WTC11 (cell line): ENCODE measurements around the gene TMPRSS6. TPM values are rescaled to one million over a fixed set of nuclear protein-coding genes. Genes with fewer than 3 reads are reported as not detected.

ENCODE experiments used
- ATAC-seq: fragments of 200-7000 bp; cut with Tn5 transposase; 2 replicates; pipeline ENCODE4 v1.10.0; 2021; ENCODE audit warnings: mild to moderate bottlenecking, moderate library complexity
- CTCF ChIA-PET: fragments of 300-600 bp; sonication (Branson Sonifier 250); formaldehyde crosslinking; loops from one replicate; lab custom pipeline; 2021; ENCODE audit warnings: antibody characterized with exemption; lab: Charles Lee
- POLR2A ChIA-PET: fragments of 350-600 bp; sonication (Branson Sonifier 250); formaldehyde crosslinking; loops from one replicate; lab custom pipeline; 2021; ENCODE audit warnings: antibody characterized with exemption; lab: Charles Lee
- DNase-seq: peaks from one replicate; pipeline ENCODE4 v3.0.0; 2021; ENCODE audit warnings: low spot score
- H3K27ac Mint-ChIP-seq: 2 replicates; pipeline ENCODE4 v1.8.0; 2021; ENCODE audit warnings: mixed read lengths
- H3K27me3 Mint-ChIP-seq: 2 replicates; pipeline ENCODE4 v1.8.0; 2021; ENCODE audit warnings: low read depth, mild to moderate bottlenecking, moderate library complexity, mixed read lengths
- H3K36me3 Mint-ChIP-seq: 2 replicates; pipeline ENCODE4 v1.8.0; 2021; ENCODE audit warnings: mixed read lengths
- H3K4me1 Mint-ChIP-seq: 2 replicates; pipeline ENCODE4 v1.8.0; 2022; ENCODE audit warnings: mixed read lengths
- H3K4me3 Mint-ChIP-seq: 2 replicates; pipeline ENCODE4 v1.8.0; 2021; ENCODE audit warnings: mild to moderate bottlenecking, moderate library complexity, mixed read lengths
- H3K9me3 Mint-ChIP-seq: 2 replicates; pipeline ENCODE4 v1.8.0; 2021; ENCODE audit warnings: mixed read lengths
- ATF1 ChIP-seq: sonication (generic); formaldehyde crosslinking; IDR thresholded peaks from 2 replicates; pipeline ENCODE4 v1.8.1; 2023; ENCODE audit warnings: mild to moderate bottlenecking, moderate library complexity, missing genetic modification reagents
- CBFB ChIP-seq: sonication (generic); formaldehyde crosslinking; IDR thresholded peaks from 2 replicates; pipeline ENCODE4 v1.8.1; 2022; ENCODE audit warnings: mild to moderate bottlenecking, low read depth, missing genetic modification reagents
- FOXJ3 ChIP-seq: sonication (generic); formaldehyde crosslinking; IDR thresholded peaks from 2 replicates; pipeline ENCODE4 v1.9.0; 2021; ENCODE audit warnings: missing genetic modification reagents, mild to moderate bottlenecking, borderline replicate concordance
- FOXP1 ChIP-seq: sonication (generic); formaldehyde crosslinking; IDR thresholded peaks from 2 replicates; pipeline ENCODE4 v1.8.0; 2022; ENCODE audit warnings: missing genetic modification reagents, mild to moderate bottlenecking, moderate library complexity, borderline replicate concordance
- GABPB1 ChIP-seq: sonication (generic); formaldehyde crosslinking; IDR thresholded peaks from 2 replicates; pipeline ENCODE4 v1.8.1; 2023; ENCODE audit warnings: mild to moderate bottlenecking, missing genetic modification reagents
- JAZF1 ChIP-seq: fragments of 250-450 bp; sonication (Bioruptor Pico); IDR thresholded peaks from 2 replicates; pipeline ENCODE4 v1.9.0; 2021; ENCODE audit warnings: moderate library complexity, mild to moderate bottlenecking, inconsistent platforms
- NFE2L1 ChIP-seq: sonication (generic); formaldehyde crosslinking; IDR thresholded peaks from 2 replicates; pipeline ENCODE4 v1.8.1; 2023; ENCODE audit warnings: missing genetic modification reagents
- SMAD3 ChIP-seq: sonication (generic); formaldehyde crosslinking; IDR thresholded peaks from 2 replicates; pipeline ENCODE4 v1.8.0; 2022; ENCODE audit warnings: missing genetic modification reagents, mild to moderate bottlenecking, borderline replicate concordance
- TP53 ChIP-seq: sonication (generic); formaldehyde crosslinking; IDR thresholded peaks from 2 replicates; pipeline ENCODE4 v1.8.1; 2023; ENCODE audit warnings: mild to moderate bottlenecking, missing genetic modification reagents
- ZNF232 ChIP-seq: sonication (generic); formaldehyde crosslinking; IDR thresholded peaks from 2 replicates; pipeline ENCODE4 v1.8.0; 2022; ENCODE audit warnings: mild to moderate bottlenecking, missing genetic modification reagents
- total RNA-seq: library from RNA; stranded (reverse); gene quantifications from 3 replicates; pipeline ENCODE4 v1.2.3, GENCODE V29; 2021
- TF ChIP-seq, protein P1 (sequence below): sonication (generic); formaldehyde crosslinking; IDR thresholded peaks from 2 replicates; pipeline ENCODE4 v1.8.0; 2022; ENCODE audit warnings: missing genetic modification reagents
- TF ChIP-seq, protein P2 (sequence below): sonication (generic); formaldehyde crosslinking; conservative IDR thresholded peaks from 2 replicates; pipeline ENCODE4 v1.8.1; 2022; ENCODE audit warnings: mild to moderate bottlenecking, missing genetic modification reagents
- TF ChIP-seq, protein P3 (sequence below): sonication (generic); formaldehyde crosslinking; IDR thresholded peaks from 2 replicates; pipeline ENCODE4 v1.8.1; 2022; ENCODE audit warnings: missing genetic modification reagents, borderline replicate concordance
- TF ChIP-seq, protein P4 (sequence below): fragments of 250-450 bp; sonication (Bioruptor Pico); IDR thresholded peaks from 2 replicates; pipeline ENCODE4 v1.8.0; 2021; ENCODE audit warnings: mild to moderate bottlenecking
- TF ChIP-seq, protein P5 (sequence below): sonication (generic); formaldehyde crosslinking; IDR thresholded peaks from 2 replicates; pipeline ENCODE4 v1.8.1; 2023; ENCODE audit warnings: mild to moderate bottlenecking, missing genetic modification reagents
- TF ChIP-seq, protein P6 (sequence below): sonication (generic); formaldehyde crosslinking; IDR thresholded peaks from 2 replicates; pipeline ENCODE4 v1.8.1; 2022; ENCODE audit warnings: low read depth, mild to moderate bottlenecking, moderate library complexity, missing genetic modification reagents, borderline replicate concordance
- TF ChIP-seq, protein P7 (sequence below): fragments of 250-450 bp; sonication (Bioruptor Pico); IDR thresholded peaks from 2 replicates; pipeline ENCODE4 v1.9.0; 2021; ENCODE audit warnings: mild to moderate bottlenecking
- TF ChIP-seq, protein P8 (sequence below): sonication (generic); formaldehyde crosslinking; IDR thresholded peaks from 2 replicates; pipeline ENCODE4 v1.8.1; 2023; ENCODE audit warnings: mild to moderate bottlenecking, missing genetic modification reagents
- TF ChIP-seq, protein P9 (sequence below): sonication (generic); formaldehyde crosslinking; IDR thresholded peaks from 2 replicates; pipeline ENCODE4 v1.8.1; 2023; ENCODE audit warnings: mild to moderate bottlenecking, moderate library complexity, missing genetic modification reagents

The TMPRSS6 gene
- total RNA-seq, 1 experiment from 2014 or later: 0.11 TPM

DNA sequence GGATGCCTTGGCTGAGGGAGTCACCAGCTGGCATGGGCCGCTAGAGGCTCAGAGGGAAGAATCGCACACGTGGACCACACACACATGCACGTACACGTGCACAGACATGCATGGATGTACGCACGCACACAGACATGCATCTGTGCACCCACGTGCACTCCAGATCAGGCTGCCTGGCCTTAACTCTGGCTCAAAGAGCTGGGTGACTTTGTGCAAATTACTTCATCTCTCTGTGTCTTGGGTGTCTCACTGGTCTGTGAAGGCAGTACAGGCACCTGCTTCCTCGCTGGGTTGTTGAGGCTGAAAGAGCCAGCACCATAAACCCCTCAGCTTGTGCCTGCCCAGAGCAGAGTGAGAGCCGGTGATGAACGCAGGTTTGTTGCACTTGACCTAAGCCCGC, 28.7 kb downstream of the TMPRSS6 start:
- H3K9me3 Mint-ChIP-seq: no peaks in the 10 kb centered on the region
- peaks cover 24% of the 10 kb centered on the region for H3K27me3 Mint-ChIP-seq
- no peak overlapping the region for H3K27ac Mint-ChIP-seq
- no peak for DNase-seq
- H3K36me3 Mint-ChIP-seq: no peaks in the 10 kb centered on the region
- H3K4me3 Mint-ChIP-seq: no peak overlapping the region
- no peak for ATAC-seq
- H3K4me1 Mint-ChIP-seq: peaks cover 8% of the 10 kb centered on the region
- CTCF ChIA-PET: interaction anchor here (1.5 kb wide), 1 partner anchor 67 kb away, joined by 5 read pairs; no protein-coding TSS in a partner anchor
- TF ChIP-seq, protein P1, sequence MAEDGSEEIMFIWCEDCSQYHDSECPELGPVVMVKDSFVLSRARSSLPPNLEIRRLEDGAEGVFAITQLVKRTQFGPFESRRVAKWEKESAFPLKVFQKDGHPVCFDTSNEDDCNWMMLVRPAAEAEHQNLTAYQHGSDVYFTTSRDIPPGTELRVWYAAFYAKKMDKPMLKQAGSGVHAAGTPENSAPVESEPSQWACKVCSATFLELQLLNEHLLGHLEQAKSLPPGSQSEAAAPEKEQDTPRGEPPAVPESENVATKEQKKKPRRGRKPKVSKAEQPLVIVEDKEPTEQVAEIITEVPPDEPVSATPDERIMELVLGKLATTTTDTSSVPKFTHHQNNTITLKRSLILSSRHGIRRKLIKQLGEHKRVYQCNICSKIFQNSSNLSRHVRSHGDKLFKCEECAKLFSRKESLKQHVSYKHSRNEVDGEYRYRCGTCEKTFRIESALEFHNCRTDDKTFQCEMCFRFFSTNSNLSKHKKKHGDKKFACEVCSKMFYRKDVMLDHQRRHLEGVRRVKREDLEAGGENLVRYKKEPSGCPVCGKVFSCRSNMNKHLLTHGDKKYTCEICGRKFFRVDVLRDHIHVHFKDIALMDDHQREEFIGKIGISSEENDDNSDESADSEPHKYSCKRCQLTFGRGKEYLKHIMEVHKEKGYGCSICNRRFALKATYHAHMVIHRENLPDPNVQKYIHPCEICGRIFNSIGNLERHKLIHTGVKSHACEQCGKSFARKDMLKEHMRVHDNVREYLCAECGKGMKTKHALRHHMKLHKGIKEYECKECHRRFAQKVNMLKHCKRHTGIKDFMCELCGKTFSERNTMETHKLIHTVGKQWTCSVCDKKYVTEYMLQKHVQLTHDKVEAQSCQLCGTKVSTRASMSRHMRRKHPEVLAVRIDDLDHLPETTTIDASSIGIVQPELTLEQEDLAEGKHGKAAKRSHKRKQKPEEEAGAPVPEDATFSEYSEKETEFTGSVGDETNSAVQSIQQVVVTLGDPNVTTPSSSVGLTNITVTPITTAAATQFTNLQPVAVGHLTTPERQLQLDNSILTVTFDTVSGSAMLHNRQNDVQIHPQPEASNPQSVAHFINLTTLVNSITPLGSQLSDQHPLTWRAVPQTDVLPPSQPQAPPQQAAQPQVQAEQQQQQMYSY (CRISPR knock-in tag): no peak
- no peak for TF ChIP-seq FOXP1 (CRISPR knock-in tag)
- TF ChIP-seq, protein P2, sequence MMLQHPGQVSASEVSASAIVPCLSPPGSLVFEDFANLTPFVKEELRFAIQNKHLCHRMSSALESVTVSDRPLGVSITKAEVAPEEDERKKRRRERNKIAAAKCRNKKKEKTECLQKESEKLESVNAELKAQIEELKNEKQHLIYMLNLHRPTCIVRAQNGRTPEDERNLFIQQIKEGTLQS: no peak
- TF ChIP-seq, protein P3, sequence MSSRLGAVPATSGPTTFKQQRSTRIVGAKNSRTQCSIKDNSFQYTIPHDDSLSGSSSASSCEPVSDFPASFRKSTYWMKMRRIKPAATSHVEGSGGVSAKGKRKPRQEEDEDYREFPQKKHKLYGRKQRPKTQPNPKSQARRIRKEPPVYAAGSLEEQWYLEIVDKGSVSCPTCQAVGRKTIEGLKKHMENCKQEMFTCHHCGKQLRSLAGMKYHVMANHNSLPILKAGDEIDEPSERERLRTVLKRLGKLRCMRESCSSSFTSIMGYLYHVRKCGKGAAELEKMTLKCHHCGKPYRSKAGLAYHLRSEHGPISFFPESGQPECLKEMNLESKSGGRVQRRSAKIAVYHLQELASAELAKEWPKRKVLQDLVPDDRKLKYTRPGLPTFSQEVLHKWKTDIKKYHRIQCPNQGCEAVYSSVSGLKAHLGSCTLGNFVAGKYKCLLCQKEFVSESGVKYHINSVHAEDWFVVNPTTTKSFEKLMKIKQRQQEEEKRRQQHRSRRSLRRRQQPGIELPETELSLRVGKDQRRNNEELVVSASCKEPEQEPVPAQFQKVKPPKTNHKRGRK (CRISPR knock-in tag): no peak
- TF ChIP-seq, protein P4, sequence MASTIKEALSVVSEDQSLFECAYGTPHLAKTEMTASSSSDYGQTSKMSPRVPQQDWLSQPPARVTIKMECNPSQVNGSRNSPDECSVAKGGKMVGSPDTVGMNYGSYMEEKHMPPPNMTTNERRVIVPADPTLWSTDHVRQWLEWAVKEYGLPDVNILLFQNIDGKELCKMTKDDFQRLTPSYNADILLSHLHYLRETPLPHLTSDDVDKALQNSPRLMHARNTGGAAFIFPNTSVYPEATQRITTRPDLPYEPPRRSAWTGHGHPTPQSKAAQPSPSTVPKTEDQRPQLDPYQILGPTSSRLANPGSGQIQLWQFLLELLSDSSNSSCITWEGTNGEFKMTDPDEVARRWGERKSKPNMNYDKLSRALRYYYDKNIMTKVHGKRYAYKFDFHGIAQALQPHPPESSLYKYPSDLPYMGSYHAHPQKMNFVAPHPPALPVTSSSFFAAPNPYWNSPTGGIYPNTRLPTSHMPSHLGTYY (CRISPR knock-in tag): no peak
- TF ChIP-seq SMAD3 (CRISPR knock-in tag): no peak
- TF ChIP-seq, protein P5, sequence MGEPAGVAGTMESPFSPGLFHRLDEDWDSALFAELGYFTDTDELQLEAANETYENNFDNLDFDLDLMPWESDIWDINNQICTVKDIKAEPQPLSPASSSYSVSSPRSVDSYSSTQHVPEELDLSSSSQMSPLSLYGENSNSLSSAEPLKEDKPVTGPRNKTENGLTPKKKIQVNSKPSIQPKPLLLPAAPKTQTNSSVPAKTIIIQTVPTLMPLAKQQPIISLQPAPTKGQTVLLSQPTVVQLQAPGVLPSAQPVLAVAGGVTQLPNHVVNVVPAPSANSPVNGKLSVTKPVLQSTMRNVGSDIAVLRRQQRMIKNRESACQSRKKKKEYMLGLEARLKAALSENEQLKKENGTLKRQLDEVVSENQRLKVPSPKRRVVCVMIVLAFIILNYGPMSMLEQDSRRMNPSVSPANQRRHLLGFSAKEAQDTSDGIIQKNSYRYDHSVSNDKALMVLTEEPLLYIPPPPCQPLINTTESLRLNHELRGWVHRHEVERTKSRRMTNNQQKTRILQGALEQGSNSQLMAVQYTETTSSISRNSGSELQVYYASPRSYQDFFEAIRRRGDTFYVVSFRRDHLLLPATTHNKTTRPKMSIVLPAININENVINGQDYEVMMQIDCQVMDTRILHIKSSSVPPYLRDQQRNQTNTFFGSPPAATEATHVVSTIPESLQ (CRISPR knock-in tag): no peak
- no peak for TF ChIP-seq TP53
- TF ChIP-seq JAZF1 (CRISPR knock-in tag): no peak
- TF ChIP-seq, protein P6, sequence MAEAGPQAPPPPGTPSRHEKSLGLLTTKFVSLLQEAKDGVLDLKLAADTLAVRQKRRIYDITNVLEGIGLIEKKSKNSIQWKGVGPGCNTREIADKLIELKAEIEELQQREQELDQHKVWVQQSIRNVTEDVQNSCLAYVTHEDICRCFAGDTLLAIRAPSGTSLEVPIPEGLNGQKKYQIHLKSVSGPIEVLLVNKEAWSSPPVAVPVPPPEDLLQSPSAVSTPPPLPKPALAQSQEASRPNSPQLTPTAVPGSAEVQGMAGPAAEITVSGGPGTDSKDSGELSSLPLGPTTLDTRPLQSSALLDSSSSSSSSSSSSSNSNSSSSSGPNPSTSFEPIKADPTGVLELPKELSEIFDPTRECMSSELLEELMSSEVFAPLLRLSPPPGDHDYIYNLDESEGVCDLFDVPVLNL: no peak
- TF ChIP-seq, protein P7, sequence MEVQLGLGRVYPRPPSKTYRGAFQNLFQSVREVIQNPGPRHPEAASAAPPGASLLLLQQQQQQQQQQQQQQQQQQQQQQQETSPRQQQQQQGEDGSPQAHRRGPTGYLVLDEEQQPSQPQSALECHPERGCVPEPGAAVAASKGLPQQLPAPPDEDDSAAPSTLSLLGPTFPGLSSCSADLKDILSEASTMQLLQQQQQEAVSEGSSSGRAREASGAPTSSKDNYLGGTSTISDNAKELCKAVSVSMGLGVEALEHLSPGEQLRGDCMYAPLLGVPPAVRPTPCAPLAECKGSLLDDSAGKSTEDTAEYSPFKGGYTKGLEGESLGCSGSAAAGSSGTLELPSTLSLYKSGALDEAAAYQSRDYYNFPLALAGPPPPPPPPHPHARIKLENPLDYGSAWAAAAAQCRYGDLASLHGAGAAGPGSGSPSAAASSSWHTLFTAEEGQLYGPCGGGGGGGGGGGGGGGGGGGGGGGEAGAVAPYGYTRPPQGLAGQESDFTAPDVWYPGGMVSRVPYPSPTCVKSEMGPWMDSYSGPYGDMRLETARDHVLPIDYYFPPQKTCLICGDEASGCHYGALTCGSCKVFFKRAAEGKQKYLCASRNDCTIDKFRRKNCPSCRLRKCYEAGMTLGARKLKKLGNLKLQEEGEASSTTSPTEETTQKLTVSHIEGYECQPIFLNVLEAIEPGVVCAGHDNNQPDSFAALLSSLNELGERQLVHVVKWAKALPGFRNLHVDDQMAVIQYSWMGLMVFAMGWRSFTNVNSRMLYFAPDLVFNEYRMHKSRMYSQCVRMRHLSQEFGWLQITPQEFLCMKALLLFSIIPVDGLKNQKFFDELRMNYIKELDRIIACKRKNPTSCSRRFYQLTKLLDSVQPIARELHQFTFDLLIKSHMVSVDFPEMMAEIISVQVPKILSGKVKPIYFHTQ (CRISPR knock-in tag): no peak
- POLR2A ChIA-PET: no interaction called here

DNA sequence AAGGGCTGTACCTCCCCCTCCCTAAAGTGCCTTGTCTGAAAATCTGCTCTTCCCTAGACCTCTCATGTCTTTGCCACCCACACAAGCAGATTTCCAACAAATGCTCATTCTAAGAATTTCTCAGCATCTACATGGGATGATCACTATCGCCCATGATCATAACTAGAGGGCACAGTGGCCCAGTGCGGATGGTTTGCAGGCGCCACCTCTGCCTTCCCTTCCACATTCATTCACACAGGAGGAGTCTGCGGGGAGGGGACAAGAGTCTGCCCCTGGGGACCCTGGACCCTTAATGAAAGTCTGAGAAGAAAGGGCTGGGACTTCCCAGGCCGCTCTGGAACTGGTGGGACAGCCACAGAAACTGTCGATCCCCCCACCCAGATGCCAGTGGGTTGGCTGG, 29.1 kb downstream of the TMPRSS6 start:
- CTCF ChIA-PET: interaction anchor here (1.2 to 1.5 kb wide), 5 partner anchors 19 to 179 kb away, joined by 4 to 9 read pairs (median 7); no protein-coding TSS in a partner anchor
- TF ChIP-seq GABPB1 (CRISPR knock-in tag) (no peak), FOXJ3 (no peak), NFE2L1 (CRISPR knock-in tag) (no peak), ATF1 (CRISPR knock-in tag) (no peak), CBFB (no peak), ZNF232 (CRISPR knock-in tag) (no peak)
- TF ChIP-seq, protein P8, sequence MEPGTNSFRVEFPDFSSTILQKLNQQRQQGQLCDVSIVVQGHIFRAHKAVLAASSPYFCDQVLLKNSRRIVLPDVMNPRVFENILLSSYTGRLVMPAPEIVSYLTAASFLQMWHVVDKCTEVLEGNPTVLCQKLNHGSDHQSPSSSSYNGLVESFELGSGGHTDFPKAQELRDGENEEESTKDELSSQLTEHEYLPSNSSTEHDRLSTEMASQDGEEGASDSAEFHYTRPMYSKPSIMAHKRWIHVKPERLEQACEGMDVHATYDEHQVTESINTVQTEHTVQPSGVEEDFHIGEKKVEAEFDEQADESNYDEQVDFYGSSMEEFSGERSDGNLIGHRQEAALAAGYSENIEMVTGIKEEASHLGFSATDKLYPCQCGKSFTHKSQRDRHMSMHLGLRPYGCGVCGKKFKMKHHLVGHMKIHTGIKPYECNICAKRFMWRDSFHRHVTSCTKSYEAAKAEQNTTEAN: no peak
- TF ChIP-seq, protein P9, sequence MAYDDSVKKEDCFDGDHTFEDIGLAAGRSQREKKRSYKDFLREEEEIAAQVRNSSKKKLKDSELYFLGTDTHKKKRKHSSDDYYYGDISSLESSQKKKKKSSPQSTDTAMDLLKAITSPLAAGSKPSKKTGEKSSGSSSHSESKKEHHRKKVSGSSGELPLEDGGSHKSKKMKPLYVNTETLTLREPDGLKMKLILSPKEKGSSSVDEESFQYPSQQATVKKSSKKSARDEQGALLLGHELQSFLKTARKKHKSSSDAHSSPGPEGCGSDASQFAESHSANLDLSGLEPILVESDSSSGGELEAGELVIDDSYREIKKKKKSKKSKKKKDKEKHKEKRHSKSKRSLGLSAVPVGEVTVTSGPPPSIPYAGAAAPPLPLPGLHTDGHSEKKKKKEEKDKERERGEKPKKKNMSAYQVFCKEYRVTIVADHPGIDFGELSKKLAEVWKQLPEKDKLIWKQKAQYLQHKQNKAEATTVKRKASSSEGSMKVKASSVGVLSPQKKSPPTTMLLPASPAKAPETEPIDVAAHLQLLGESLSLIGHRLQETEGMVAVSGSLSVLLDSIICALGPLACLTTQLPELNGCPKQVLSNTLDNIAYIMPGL (CRISPR knock-in tag): no peak

More for the DNA sequence above, 29.1 kb downstream of the TMPRSS6 start:
- no peaks in the 10 kb centered on the region for H3K9me3 Mint-ChIP-seq
- POLR2A ChIA-PET: no interaction called here
- no peak for DNase-seq
- no peak for ATAC-seq
- peaks cover 8% of the 10 kb centered on the region for H3K4me1 Mint-ChIP-seq
- H3K27me3 Mint-ChIP-seq: peaks cover 24% of the 10 kb centered on the region
- no peak overlapping the region for H3K27ac Mint-ChIP-seq
- no peak overlapping the region for H3K4me3 Mint-ChIP-seq
- H3K36me3 Mint-ChIP-seq: no peaks in the 10 kb centered on the region
